Measurements from ENCODE around the gene PHLPP1.

Gene PHLPP1

DNA sequence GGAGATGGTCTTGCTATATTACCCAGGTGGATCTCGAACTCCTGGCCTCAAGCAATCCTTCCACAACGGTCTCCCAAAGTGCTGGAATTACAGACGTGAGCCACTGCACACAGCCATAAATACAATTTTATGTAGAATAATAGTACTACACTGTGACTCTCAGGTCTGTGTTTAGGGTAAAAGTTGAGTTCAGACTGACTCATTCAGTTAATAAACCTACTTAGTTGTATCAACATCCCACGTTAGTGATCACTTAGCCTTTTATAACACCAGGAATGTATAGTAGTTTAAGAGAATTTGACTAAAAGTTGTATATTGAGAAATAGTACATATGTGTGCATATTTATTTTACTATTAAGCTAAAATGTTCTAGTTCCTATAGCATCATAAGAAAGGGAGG, 237.5 kb downstream of the PHLPP1 start:
- DNase-seq = no peak

DNA sequence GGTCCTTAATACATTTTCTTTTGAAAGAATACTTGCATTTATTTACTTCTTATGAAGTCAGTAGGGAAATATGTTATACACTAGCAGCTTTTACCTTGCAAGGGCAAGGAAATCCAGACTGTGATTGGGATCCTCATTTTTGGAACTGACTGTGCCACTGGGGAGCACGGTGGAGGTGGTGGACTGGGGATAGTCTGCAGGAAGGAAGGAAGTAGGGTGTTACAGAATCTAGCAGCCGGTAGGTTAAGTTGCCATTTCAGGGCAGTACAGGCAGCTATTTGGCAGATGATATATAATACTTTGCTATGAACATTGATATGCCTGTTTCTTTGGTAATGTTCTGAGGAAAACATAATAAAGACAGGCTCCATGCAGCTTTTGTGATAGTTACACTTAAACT, 238.3 kb downstream of the PHLPP1 start:
- peak; percentile 35 for DNase-seq

DNA sequence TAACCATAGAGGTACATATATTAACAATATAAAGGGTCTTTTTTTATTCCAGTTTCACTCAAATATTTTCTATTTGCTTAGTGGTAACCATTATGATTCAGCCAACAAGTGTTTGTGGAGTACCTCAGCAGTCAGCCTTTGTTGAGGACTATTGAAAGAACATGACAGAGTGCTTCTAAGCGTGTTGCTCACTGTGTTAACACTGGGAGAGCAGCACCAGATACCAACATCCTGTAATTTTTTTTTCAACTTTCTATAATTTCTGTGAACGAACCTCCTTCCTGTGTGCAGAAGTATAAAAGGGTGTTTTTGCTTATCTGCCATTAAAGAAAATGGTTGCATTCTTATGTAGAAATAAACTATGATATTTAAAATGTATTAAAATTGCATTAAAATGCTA, 239.0 kb downstream of the PHLPP1 start:
- DNase-seq = no peak

DNA sequence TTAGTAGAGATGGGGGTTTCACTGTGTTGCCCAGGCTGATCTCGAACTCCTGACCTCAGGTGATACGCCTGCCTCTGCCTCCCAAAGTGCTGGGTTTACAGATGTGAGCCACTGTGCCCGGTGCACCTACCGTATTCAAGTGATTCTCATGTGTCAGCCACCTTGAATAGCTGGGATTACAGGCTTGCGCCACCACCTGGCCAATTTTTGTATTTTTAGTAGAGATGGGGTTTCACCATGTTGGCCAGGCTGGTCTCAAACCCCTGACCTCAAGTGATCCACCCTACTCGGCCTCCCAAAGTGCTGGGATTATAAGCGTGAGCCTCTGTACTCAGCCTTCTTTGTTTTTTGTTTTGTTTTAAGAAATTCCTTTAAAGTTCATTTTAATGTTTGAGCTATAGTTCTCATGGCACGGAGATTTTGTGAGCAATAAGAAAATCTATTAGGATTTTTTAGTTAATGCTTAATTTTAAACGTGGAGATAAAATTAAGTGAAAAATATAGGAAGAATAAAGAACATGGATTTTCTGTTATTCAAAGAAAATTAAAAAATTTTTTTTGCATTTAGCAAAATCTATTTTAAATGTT, 242.6 kb downstream of the PHLPP1 start:
- DNase-seq = peak; percentile 69

DNA sequence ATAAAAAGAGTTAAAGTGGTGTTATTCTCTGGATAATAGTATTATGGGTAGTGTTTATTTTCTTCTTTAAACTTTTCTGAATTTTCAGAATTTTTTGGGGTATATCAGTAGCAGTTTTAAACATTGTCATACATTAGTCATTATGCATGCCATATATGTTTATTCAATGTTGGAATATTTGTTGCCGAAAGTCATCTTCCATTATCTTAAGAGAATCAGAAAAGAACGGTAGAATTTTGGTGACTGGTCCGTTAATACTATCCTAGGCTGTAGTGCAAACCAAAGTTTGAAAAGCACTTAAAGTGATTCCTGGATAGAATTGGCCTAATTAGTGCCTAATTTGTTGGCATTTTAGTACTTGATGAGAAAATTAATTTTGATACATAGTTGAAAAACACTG, 244.1 kb downstream of the PHLPP1 start:
- no peak for DNase-seq

DNA sequence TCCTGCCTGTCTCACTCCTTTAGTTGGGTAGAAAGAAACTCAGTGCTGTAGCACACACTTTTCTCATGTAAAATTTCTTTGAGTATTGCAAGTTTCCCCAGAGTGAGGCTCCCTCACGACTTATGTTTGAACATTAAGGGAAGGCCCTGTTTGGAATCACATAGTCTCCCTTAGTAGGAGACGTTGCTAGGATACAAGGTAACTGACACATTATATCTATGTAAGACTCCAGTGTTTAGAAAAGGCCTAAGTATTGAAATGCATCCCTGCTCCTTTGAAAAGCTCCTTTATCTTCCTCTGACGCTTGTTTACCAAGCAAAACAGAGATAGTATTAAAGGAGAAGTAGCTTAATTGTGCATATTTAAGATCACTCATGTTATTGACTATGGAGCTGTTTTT, 248.2 kb downstream of the PHLPP1 start:
- DNase-seq = no peak

DNA sequence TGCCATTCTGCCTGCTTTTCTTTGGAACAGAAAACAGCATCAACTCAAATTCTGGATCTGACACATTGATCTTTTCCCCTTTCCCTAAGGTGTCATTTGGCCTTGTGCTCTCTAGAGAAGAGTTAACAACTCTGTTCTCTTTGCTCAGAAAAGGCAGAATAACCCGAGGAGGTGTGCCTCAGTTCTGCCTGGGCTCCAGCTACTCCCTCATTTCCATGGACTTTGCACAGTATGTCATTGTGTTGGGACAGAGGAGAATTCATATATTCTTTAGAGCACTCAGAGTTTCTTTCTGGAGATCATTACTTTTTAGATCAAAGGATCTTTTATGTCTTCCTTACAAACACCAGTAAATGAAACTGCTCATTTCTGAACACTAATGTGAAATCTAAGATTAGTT, 249.1 kb downstream of the PHLPP1 start:
- DNase-seq = no peak

DNA sequence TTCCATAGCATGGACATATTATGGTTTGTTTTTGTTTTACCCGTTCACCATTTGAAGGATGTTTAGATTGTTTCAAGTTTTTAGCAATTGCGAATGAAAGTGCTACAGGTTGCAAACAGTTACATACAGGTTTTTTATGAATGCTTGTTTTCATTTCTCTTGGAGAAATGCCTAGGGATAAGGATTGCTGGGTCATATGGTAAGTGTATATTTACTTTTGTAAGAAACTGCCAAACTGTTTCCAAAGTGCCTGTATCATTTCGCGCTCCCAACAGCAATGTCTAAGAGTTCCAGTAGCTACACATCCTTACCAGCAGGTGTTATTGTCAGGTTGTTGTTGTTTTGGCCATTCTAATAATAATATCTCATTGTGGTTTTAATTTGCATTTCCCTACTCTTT, 251.7 kb downstream of the PHLPP1 start:
- no peak for DNase-seq

DNA sequence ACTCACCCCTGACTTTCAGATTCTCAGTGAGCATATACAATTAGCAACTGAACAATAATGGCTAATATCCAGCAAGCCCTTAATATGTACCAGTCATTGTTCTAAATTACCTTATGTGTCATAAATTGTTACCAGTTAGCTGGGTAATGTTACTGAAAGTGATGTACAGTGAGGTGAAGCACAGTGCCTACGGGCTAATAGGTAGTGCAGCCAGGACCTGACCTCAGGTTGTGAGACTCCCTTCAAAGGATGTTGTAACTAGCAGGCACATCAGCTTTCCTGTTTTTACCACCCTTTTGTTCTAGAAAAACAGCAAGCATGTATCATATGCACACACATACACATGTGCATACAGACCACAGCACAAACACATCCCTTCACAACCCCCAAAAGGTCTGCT, 258.3 kb downstream of the PHLPP1 start:
- DNase-seq = no peak

DNA sequence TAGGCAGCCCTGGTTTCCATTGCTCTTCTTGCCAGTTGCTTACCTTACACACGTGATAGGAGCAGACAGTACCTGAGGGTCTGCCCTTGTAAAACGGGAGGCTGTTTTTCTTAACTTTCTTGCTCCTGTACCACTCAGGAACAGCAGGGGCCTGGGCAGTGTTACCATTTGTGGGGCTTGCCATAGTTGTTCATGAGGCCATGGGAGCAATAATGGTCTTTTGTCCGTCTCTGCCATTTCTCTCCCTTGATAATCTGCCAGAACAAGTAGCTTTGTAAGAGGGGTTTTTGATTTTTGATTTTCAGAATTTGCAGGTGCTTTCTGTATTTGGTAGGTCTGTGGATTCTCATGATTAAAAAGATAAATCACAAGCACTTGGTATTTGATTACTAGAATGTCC, 259.0 kb downstream of the PHLPP1 start:
- DNase-seq = no peak

DNA sequence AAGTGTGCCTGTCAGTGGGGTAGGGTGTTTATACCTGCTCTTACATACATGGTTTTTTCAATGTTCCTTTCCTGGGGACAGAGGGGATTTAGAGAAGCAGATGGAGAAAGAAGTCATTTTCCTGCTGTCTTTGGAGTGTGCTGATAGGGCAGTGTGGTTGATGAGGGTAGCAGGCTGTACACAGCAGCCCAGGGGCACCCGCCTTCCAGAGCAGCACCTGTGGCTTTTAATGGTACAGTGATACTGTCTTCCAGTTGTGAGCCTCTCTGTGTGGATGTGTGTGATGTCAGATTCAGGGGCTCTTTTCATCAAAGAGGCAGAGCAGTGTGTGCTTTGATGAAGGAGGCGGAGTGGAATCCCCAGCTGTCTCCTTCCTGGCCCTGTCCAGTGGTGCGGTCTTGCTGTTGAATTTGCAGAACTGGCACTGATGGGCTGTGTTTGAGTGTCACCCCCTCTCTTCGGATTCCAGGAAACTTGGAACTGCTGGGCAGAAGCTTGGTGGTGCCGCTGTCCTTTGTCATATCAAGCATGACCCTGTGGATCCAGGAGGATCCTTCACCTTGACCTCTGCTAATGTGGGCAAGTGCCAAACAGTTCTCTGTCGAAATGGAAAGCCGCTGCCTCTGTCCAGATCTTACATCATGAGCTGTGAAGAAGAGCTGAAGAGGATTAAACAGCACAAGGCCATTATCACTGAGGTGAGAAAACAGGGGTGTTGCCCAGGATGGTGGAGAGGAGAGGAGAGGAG, 259.8 kb downstream of the PHLPP1 start:
- DNase-seq = no peak

DNA sequence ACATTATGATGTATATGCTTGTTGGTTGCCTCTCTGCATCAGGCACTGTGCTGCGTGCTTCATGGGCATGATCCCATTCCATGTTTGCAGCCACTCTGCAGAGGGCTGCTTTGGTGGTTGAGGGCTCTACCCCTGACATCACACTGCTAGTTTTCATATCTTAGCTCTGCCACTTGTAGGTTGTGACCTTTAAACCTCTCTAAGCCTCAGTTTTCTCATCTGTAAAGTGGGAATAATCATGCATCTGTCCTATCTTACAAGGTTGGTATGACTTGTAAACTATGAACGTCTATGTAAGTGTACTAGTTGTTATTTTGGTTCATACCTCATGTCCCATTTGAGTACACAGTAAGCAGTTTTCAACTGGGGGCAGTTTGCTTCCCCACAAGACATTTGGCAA, 260.4 kb downstream of the PHLPP1 start:
- no peak for DNase-seq

DNA sequence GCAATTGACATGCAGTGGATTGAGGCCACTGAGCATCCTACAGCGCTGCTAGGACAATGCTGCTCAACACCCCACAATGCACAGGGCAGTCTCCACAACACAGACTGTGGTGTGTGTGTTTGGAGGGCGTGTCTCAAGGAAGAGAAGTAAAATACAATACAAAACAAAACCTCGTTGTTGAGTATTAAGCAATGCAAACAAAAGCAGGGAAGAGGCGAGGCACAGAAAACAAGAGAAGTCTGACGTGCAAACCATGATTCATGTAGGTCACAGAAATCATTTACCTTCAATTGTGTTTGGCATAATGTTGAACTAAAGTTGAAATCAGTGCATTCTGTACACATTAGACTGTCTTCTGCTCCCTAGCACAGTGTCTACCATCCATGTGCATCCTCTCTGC, 260.9 kb downstream of the PHLPP1 start:
- no peak for DNase-seq

DNA sequence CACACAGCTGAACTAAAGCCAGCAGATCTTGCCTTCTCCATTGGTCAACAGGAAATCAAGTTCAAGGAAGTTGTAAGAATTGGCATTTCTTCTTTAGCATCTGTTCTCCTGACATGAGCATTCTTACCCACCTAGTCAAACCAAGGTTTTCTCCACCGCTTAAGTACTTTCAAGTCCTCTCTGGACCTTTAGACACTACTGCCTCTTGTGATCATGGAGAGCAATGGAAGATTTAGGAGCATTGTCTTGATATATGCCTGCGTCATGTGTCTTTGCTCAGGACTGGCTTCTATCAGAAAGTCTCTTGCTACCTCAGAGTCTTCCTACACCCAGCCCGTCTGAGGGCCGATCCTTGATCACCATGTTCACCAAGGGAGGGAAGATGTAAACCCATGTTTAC, 262.2 kb downstream of the PHLPP1 start:
- peak; percentile 15 for DNase-seq

DNA sequence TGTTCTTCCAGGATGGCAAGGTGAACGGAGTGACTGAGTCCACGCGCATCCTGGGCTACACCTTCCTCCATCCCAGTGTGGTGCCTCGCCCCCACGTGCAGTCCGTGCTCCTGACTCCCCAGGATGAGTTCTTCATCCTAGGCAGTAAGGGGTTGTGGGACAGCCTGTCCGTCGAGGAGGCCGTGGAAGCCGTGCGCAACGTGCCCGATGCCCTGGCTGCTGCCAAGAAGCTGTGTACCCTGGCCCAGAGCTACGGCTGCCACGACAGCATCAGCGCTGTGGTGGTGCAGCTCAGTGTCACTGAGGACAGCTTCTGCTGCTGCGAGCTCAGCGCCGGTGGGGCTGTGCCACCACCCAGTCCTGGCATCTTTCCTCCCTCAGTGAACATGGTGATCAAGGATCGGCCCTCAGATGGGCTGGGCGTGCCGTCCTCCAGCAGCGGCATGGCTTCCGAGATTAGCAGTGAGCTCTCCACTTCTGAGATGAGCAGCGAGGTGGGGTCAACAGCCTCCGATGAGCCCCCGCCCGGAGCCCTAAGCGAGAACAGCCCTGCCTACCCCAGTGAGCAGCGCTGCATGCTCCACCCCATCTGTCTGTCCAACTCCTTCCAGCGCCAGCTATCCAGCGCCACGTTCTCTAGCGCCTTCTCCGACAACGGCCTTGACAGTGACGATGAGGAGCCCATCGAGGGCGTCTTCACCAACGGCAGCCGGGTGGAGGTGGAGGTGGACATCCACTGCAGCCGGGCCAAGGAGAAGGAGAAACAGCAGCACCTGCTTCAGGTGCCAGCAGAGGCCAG, 263.1 kb downstream of the PHLPP1 start:
- DNase-seq = no peak

DNA sequence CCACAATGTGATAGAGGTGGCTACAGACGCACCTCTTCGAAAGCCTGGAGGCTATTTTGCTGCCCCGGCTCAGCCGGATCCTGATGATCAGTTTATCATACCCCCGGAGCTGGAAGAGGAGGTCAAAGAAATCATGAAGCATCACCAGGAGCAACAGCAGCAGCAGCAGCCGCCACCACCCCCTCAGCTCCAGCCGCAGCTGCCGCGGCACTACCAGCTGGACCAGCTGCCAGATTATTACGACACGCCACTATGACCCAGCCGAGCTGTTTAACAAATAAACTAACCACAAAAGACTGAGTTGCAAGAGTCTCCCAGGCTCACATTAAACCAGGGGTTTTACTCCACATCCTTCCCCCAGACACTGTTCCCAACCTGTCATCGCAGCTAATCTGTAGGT, 263.8 kb downstream of the PHLPP1 start:
- peak; percentile 81 for DNase-seq

DNA sequence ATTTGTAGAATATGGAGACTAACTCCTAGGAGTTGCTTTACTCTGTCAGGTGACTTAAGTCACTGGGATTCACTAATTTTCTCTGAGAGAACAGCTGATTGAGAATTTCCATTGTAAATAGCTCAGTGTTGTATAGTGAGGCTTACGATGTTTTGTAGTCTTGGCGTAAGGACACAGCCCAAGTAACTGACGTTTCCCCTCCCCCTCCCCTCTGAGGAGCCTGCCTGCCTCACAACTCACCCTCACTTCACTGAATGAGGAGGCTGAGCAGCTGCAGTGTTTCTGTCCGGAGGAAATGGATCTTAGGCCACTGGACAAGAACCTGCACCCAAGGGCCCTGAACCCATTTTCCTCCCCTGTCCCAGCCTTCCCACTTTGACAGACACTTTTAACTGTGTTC, 264.6 kb downstream of the PHLPP1 start:
- DNase-seq = no peak

DNA sequence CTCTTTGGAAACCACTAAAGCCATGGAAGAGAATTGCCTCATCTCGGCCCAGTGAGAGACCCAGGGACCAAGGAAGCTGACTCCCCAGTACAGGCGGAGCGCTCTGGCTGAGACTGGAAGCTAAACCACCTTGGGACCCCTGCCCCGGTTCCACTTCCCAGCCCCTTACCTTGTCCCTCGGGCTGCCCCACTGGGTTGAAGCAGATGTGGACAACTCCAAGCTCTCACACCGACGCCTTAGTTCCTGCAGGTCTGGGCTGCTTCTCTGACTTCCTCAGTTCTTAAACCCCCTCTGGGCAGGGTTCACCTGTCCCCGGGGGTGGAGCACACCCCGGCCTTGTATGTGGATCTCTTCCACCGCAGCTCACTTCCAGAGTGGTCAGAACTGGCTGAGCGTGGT, 266.2 kb downstream of the PHLPP1 start:
- DNase-seq = no peak

DNA sequence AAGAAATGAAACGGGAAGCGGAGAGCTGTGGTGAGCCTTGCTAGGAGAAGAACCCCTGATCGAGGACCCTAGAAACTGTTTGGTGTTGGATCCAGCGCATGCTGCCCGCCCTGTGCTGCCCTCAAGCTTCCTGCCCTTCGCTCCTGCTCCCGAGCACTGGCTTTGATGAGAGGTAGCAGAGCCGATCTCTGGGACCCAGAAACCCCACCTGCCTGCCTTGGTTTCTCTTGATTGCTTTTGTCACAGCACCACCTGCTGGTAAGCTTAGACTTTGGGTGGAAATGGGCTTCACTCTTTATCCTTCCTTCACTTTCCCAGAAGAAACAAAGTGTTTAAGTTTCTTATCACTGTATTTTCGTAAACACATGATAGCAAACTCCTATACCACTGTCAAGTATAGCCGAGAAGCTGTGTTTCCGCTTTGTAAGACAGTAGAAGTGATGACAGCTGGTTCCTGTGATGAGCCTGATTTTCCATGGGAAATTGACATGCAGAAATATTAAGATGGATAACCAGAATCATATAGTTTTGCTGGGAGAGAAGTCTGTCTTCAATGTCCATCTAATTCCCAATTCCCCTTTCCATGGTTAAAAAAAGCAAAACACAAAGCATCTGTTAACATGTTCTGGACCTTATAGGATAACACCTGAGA, 267.4 kb downstream of the PHLPP1 start:
- peak; percentile 79 for DNase-seq

DNA sequence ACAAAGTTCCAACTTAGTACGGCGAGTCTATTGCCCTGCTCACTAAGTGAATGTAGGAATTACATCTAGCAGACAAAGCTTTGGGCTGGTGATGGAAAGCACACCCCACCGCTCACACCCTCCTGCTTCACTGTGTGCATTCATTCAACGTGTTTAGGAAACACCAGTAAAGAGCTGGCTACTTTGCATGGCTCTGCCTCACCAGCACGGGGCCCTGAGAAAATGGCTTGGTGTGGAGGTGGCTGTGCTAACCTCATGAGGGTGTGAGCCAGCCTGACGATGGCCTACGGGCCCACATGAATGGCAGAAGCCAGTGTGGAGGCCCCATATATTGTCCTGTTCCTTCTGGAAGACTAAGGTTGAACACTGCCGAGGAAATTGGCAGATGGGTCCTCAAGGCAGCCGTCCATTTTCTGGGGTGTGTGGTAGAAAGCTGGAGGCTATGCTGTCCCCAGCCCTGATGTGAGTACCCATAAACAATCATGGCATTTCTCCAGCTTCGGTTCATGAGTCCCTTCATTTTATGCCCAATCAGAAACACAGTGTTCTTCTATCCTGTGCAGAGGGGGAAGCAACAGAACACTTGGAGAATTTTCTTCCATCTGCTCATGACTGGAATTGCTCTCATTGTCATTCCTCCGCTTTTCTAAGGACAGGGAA, 269.4 kb downstream of the PHLPP1 start:
- no peak for DNase-seq

DNA sequence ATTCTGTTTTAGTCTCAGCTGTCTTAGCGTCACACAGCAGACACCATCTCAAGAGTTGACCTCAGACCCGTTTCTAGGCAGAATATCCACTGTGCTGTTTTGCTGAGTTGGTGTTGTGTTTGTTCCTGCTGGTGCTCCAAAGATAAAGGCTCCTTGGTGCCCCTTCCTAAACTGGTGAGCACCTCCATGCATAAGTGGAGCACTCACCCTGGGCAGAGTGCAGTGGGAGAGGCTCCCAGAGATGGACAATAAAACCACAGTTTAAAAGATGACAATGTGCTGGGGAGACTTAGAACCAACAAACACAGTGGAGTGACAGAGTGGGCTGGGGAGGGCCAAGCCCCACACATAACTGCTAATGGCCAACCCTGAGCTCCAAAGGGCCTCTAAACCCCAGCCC, 271.1 kb downstream of the PHLPP1 start:
- no peak for DNase-seq

DNA sequence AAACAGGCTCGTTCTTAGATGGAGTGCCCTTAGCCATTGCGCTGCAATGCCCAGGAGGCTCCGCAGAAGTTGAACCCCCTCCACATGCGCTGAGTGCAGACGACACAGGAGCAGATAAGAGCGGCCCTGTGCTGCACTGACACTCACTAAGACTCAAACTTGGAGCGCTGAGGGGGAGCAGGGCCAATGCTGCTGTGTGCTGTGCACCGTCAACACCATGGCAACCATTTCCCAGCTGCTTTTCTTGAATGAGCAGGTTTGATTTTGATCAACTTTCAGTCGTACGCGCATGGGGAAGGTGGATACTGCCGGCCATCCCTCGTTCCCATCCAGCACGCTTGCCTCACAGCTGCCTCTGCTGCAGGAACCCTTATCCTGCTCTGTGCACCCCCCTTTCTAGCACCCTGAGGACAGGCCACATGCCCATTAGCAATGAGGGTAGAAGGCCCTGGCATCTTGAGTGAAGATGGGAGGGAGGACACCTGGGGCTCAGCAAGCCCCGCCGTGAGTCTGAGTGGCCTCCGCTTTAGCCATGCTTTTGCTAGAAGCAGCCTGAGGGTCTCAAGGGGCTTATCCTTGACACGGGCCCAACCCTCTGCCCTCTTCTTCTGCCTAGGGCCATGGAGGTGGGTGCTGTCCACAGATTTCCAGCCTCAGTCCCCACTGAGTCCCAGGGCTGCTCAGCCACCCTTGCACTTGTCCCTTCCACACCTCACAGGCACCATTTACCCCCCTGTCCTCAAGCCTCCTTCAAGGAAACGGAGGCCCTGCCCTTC, 271.9 kb downstream of the PHLPP1 start:
- no peak for DNase-seq
